C4-2B (cell line): Measurements from ENCODE around the gene CTNNA2.

Experiments
- H3K27ac ChIP-seq: fragments of 450-650 bp; 2 replicates; pipeline ENCODE4 v1.5.1; 2017
- ZFX ChIP-seq: fragments of 450-650 bp; IDR thresholded peaks from 2 replicates; pipeline ENCODE4 v1.6.1; 2017
- TF ChIP-seq, protein P1 (sequence below): fragments of 450-650 bp; conservative IDR thresholded peaks from 2 replicates; pipeline ENCODE4 v1.5.1; 2017; ENCODE audit warnings: mild to moderate bottlenecking

CTNNA2 gene

DNA sequence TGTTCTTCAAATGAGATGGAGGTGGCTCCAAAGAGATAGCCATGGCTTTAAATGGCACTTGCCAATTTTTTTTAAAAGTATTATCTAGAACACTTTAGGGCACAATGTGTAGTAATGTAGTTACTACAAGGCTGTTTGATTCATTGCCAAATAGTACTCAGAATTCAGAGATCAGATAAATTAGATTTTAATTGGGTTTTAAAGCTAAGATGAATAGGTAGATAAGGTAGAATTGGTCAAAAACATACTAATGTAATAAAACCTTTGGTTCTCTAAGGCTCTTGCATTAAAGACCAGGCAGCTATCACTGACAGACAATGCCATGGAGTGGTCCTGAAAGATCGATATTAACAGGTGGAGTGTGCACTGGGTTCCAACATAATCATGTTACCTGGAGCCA is 425.8 kb downstream of the CTNNA2 start:
- TF ChIP-seq, protein P1, sequence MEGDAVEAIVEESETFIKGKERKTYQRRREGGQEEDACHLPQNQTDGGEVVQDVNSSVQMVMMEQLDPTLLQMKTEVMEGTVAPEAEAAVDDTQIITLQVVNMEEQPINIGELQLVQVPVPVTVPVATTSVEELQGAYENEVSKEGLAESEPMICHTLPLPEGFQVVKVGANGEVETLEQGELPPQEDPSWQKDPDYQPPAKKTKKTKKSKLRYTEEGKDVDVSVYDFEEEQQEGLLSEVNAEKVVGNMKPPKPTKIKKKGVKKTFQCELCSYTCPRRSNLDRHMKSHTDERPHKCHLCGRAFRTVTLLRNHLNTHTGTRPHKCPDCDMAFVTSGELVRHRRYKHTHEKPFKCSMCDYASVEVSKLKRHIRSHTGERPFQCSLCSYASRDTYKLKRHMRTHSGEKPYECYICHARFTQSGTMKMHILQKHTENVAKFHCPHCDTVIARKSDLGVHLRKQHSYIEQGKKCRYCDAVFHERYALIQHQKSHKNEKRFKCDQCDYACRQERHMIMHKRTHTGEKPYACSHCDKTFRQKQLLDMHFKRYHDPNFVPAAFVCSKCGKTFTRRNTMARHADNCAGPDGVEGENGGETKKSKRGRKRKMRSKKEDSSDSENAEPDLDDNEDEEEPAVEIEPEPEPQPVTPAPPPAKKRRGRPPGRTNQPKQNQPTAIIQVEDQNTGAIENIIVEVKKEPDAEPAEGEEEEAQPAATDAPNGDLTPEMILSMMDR, result no peak
- no peak for TF ChIP-seq ZFX
- H3K27ac ChIP-seq, result no peak overlapping the region

DNA sequence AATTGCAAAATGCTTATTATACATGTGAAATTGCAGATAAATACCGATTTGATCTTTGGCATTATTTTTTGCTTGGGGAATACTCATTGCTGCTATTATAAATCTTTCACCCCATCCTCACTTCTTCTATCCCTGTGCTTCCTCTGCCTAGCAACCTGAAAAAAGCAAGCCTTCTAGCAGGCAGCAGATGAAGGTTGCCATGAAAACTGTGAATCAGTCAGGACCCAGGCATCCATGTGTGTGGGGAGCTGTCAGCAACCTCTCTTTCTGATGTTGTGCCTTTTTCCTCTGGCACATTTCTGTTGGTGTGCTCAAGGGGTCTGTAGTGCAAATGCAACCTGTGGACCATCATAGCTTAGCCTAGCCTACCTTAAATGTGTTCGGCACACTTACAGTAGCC is 427.5 kb downstream of the CTNNA2 start:
- no peak for TF ChIP-seq ZFX
- TF ChIP-seq, protein P1, result no peak
- no peak overlapping the region for H3K27ac ChIP-seq

DNA sequence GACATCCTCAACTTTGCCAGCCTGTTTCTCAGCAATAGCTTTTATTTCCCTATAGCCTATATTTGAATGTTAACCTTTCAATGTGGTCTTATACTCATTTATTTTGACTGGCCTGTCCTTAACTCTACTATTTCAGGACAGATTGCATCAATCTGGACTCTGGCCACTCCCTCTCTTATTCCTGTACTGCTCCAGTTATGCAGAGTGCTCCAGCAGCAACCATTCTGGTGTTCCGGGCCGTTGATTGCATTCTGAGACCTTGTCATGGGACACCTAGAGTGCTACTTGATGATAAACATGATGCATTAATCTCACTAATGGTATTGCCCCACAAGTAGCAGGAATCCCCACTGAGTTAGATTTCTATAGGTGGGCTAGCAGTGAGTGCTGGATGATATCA is 428.3 kb downstream of the CTNNA2 start:
- H3K27ac ChIP-seq, result no peak overlapping the region
- TF ChIP-seq, protein P1, result no peak
- no peak for TF ChIP-seq ZFX

DNA sequence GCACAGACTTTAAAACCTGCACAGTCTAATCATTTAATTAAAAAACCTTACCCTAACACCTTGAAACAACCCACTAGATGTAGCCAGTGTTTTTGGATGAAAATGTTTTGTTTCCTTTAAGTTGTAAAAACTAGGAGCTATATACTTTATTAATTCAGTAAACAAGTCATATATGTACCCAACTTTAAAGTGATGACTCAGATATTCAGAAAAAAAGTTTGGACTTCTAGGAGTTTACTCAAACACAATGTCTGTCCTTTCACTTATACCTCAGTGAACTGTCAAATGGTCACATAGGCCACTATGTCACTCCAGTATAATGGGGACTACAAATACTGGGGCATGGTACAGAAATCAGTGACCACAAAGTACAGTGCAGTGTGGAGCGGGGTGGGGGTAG is 431.4 kb downstream of the CTNNA2 start:
- no peak overlapping the region for H3K27ac ChIP-seq
- TF ChIP-seq, protein P1, result no peak
- no peak for TF ChIP-seq ZFX

DNA sequence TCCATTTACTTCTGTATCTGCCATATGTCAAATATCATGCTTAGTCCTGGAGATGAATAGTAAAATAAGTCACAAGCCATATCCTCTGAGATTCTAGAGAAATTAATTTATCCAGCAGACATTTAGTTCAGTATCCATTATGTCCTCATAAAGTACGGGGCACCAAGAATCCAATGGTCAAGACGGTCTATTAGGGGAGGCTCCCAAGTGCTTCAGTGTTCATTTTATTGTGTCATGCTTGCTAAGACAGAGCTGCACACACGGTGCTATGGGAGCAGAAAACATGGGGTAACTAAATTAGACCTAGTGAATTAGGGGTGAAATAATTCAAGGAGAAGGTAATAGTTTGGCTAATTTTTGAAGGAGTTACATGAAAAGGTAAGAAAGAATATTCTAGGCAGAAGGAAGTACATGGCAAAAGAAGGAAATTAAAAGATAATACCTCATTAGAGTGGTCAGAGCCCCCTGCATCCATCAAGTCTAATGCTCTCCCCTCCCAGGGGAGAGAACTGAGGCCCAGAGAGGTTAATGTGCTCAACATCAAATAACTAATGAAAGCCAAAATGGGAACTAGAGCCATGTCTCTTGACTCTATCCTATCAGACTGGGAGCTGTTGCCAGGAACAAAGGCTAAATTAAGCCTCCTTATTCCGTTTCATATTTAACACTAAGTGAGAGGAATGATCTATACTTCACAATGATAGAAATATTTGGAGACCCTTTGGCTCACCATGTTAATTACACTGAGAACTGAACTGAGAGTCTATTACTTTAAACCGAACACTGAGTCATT is 433.0 kb downstream of the CTNNA2 start:
- TF ChIP-seq ZFX, result no peak
- TF ChIP-seq, protein P1, result no peak
- no peak overlapping the region for H3K27ac ChIP-seq

DNA sequence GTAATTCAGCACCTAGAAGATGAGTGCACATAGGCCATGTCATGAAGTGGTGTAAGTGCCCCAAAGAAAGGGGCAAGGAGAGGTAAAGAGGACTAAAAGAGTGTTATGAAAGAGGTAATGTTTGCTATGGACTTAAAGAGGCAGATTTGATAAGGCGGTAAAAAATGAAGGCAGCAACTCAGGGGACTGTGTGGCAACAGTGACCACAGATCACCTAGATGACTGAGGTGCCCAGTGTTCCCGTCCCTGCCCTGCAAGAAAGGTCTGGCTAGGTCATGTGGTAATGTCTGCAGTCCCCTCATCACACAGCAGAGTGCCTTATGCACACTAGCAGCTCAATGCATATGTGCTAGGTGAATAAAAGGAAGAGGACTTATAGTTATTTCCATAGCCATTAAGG is 434.9 kb downstream of the CTNNA2 start:
- H3K27ac ChIP-seq, result no peak overlapping the region
- no peak for TF ChIP-seq ZFX
- TF ChIP-seq, protein P1, result no peak

DNA sequence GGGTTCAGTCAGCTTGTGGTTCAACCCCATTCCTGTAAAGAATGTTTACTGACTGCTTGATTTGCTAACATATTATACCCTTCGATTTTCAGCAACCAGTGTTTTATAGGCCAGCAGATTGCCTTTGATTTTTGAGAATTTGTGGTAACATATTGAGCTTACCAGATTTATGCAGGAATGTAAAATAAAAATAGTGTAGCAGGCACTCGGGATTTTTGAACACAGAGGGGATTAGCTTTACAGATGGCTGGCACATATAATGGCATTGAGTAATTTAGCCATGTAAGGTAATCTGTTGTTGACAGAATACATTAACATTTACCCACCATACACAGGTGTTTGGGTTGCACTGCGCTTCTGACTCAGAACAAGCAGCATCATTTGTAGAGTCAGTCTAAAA is 437.7 kb downstream of the CTNNA2 start:
- no peak for TF ChIP-seq ZFX
- TF ChIP-seq, protein P1, result no peak
- H3K27ac ChIP-seq, result no peak overlapping the region
